ENCODE results near the gene IKBIP. TPM values are rescaled to one million over a fixed set of nuclear protein-coding genes. Genes with fewer than 3 reads are reported as not detected.

Gene IKBIP
- polyA plus RNA-seq, 2 of the 4 experiments (the other 2 are of a cell fraction): 58.7 to 67.6 TPM

GRCh38 chr12:98593351-98594049 is 51.1 kb downstream of the IKBIP start, which contains the start of gene SLC25A3 (continued):
- peak; percentile 69 for TF ChIP-seq HMGXB4 (CRISPR knock-in tag; IDR thresholded peaks at IDR 0.05; ENCODE audit: borderline replicate concordance)
- no peak for TF ChIP-seq ZNF302 (CRISPR knock-in tag; IDR thresholded peaks at IDR 0.05)
- 0 out of 2 replicates have a peak, but pooled peaks have one; percentile 59 for TF ChIP-seq FOSB (CRISPR knock-in tag; IDR thresholded peaks at IDR 0.05)
- TF ChIP-seq MAZ (IDR thresholded peaks at IDR 0.05; ENCODE audit: borderline replicate concordance, low read depth, low read length): no peak
- TF ChIP-seq CTCF (IDR thresholded peaks at IDR 0.05): no peak
- no peak for TF ChIP-seq NR3C1 (IDR thresholded peaks at IDR 0.05)
- TF ChIP-seq CEBPB (IDR thresholded peaks at IDR 0.05): 0 out of 4 replicates have a peak, but pooled peaks of 1 of the 2 experiments have one; percentile 22
- TF ChIP-seq MYC (IDR thresholded peaks at IDR 0.05; ENCODE audit: borderline replicate concordance, low read length): peak; percentile 79; the same call in 1 of the 2 replicates
- no peak for TF ChIP-seq HOXA7 (CRISPR knock-in tag; IDR thresholded peaks at IDR 0.05)
- no peak for TF ChIP-seq CHD4 (IDR thresholded peaks at IDR 0.05; ENCODE audit: borderline replicate concordance)
- TF ChIP-seq JUNB (IDR thresholded peaks at IDR 0.05): no peak
- no peak for TF ChIP-seq RARB (CRISPR knock-in tag; IDR thresholded peaks at IDR 0.05)
- no peak for TF ChIP-seq FOSL2 (IDR thresholded peaks at IDR 0.05)
- peak; percentile 34 for TF ChIP-seq FOSL2 (CRISPR knock-in tag; IDR thresholded peaks at IDR 0.05)
- TF ChIP-seq TP53 (CRISPR knock-in tag; IDR thresholded peaks at IDR 0.05): no peak
- no peak for TF ChIP-seq EHF (CRISPR knock-in tag; IDR thresholded peaks at IDR 0.05)
- no peak for TF ChIP-seq NFE2L2 (conservative IDR thresholded peaks at IDR 0.05; ENCODE audit: low read length)
- no peak for TF ChIP-seq BHLHE40 (IDR thresholded peaks at IDR 0.05; ENCODE audit: low read depth, low read length)
- TF ChIP-seq ZSCAN20 (CRISPR knock-in tag; IDR thresholded peaks at IDR 0.05): no peak
- TF ChIP-seq HES2 (IDR thresholded peaks at IDR 0.05): no peak
- no peak for TF ChIP-seq HOXB13 (CRISPR knock-in tag; IDR thresholded peaks at IDR 0.05; ENCODE audit: low read depth)
- peak; percentile 46; the same call in 1 of the 2 replicates for TF ChIP-seq RFX5 (IDR thresholded peaks at IDR 0.05)
- peak; percentile 67 to 96; a peak in 3 of 5 replicates for TF ChIP-seq JUN (IDR thresholded peaks at IDR 0.05)
- no peak for TF ChIP-seq RCOR1 (IDR thresholded peaks at IDR 0.05; ENCODE audit: low read depth, low read length)
- TF ChIP-seq USF2 (IDR thresholded peaks at IDR 0.05): no peak
- no peak for TF ChIP-seq NPAS2 (CRISPR knock-in tag; IDR thresholded peaks at IDR 0.05; ENCODE audit: borderline replicate concordance)
